Anterior cingulate cortex (tissue), 58 donors: ENCODE data around the gene IRF9.
A peak's percentile ranks its signal among the peaks of the same experiment; 100 is the strongest.

Experiments
- DNase-seq, 58 donors: peaks; one replicate each; lab custom pipeline; 2025; lab: John Stamatoyannopoulos, UW

The IRF9 gene

DNA sequence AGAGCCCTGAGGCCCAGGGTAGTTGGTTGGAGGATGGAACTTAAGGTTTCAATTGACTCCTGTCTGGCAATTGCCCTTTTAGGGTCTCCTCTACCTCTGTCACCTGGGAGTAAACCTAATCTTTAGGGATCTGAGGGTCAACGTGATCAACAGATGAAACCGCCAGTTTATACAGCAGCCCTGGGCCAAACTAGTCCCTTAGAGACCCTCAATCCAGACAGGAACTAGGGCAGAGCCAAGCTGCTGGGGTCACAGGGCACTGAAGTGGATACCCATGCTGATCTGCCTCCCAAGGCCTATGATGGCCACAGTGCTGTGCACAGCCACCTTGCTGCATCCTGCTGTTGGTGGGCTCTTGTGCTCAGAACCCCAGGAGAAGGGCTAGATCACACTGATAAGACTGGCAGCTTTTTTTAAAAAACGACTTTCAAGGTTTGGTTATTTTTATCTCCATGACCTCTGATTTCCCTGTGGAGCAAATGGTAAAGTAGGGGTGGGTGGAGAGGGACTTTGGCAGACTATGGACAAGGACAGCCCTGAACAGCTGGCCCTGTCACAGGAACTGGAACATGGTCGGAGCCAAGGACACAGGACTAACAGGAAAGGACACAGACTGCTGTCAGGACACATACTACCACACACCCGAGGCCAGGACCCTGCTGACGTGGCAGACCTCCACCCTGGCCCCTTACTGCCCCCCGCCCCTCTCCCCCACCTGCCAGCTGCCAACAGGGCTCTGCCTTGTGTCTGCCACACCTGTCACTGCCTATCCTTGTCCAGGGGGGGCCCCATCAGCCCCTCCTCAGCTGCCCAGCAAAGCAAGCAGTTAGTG, 30.1 kb upstream of the IRF9 start:
- no peak for DNase-seq

DNA sequence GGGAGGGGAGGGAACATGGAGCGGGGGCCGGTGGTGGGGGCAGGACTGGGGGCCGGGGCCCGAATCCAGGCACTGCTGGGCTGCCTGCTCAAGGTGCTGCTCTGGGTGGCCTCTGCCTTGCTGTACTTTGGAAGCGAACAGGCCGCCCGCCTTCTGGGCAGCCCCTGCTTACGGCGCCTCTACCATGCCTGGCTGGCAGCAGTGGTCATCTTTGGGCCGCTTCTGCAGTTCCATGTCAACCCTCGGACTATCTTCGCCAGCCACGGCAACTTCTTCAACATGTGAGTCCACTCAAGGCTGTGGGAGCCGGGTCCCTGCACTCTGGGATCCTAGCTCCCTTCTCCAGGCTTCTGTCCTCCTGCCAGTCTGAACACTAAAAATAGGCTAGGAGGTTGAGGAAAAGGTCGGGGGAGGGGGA, 29.5 kb upstream of the IRF9 start:
- no peak for DNase-seq

DNA sequence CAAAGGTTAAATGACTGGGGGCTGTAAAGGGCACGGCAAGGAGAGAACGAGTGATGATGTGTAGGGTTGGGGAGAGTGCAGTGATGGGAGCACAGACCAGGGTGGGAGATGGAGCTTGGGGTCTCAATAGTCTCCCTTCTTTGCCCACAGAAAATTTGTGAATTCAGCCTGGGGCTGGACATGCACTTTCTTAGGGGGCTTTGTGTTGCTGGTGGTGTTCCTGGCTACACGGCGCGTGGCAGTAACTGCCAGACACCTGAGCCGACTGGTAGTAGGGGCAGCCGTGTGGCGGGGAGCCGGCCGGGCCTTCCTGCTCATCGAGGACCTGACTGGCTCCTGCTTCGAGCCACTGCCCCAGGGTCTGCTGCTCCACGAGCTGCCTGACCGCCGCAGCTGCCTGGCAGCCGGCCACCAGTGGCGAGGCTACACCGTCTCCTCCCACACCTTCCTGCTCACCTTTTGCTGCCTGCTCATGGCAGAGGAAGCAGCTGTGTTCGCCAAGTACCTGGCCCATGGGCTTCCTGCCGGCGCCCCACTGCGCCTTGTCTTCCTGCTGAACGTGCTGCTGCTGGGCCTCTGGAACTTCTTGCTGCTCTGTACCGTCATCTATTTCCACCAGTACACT, 28.9 kb upstream of the IRF9 start:
- DNase-seq, result no peak

DNA sequence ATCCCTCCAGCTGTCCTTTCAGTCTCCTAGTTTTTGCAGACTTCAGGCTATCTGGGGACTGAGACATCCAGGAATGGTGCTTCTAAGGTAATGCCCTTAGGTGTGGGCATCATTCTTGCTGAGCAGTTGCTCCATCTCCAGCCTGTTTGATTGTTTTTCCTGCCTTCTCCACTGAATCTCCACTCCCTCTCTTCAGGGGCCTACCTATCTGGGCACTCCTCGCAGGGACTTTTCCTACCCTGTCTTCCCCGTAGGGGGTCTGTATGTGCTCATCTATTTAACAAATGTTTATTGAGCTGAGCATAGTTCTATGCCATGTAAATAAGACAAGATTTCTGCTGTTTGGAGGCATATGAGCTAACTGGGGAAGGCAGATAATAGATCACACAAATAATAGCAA, 28.1 kb upstream of the IRF9 start:
- DNase-seq, result no peak

DNA sequence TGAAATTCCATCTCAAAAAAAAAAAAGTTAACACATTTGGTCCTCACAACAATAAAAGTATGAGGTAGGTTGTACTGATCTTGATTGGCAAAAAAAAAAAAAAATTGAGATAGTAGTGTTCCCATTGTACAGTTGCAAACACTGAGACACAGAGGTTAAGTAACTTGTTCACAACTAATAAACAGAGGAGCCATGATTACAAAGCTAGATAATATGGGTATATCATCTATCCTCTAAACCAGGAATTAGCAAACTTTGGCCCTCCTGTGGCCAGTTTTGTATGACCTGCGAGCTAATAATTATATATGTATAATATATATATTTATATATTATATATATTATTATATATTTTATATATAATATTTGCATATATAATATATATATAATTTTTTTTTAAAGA, 27.3 kb upstream of the IRF9 start:
- no peak for DNase-seq

DNA sequence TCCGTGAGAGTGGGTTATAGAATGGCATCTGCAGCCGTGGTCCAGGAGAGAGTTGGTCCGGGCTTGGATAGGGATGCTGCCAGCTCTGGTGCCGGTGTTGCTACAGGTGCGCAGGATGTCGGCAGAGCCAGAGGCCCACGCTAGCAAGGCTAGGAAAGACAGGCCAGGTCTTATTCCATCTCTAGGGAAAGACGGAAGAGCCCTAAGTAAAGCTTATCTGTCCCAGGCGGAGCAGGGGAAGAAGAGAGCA, 25.6 kb upstream of the IRF9 start:
- no peak for DNase-seq

DNA sequence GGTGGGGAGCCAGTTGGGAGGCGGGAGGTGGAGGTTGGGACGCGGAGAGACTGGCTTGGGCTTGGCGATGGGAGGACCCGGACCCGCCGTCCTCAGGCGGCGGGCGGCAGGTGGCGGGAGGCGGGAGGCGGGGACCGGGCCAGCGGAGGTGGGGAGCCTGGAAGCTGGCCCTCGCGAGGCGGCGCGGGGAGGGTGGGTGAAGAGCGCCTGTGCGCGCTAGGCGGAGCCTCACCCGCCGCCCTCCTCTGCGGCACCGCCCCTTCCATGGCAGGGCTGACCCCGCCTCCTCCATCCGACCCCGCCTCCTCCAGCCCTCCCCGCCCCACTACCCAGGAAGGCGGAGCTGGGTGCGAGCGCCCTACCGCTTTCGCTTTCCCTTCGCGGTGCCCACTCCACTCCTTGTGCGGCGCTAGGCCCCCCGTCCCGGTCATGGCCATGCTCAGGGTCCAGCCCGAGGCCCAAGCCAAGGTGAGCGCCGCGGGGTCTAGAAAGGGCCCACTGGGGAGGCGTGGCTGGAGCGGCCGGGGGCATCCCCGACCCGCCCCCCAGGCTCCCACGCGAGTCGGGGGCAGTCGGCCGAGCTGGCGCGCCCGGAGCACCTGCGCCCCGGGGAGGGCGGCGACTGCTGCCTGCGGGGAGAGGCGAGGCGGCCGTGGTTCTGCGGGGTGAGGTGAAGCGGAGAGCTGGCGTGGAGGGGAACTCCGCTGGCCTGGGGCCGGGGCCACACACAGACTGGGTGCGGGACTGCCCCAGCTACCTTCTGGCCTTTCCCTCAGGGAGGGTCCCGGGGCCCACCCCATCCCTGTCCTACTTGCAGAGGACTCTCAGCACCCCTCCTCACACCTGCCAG, 25.0 kb upstream of the IRF9 start, which contains the start of gene PSME1:
Gene PSME1 (plus strand): TSS at position 361 of the 850 bp plus-strand sequence. CDS start 69 bp downstream, at position 430.
- DNase-seq, result peak; percentile 32 to 96 (median 88)

DNA sequence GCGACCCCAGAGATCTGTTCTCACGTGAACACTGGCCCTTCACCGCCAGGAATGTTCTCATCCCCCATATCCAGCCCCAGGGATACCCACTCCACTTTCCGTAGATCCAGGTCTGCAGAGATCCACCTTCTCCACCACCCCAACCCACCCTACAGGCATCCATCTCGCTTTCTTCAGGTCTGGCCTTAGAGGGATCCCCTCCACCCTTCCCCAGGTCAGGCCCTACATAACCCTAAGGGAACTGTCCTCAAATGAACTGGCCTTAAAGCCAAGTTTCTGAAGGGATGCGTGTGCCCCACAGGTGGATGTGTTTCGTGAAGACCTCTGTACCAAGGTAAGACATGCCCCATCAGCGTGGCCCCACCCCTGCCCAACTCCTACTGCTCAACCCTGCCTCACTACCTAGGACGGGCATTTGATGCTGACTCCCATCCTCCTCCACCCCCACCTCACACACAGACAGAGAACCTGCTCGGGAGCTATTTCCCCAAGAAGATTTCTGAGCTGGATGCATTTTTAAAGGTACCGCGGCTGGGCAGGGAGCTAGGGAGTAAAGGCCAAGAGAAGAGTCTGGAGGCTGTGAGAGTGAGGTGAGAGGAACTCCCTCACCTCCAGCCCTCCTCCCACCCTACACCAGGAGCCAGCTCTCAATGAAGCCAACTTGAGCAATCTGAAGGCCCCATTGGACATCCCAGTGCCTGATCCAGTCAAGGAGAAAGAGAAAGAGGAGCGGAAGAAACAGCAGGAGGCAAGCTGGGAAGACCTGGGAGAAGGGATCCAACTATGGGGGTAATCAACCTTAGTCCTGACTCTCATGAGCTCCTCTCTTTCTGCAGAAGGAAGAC, 24.2 kb upstream of the IRF9 start:
- DNase-seq, result no peak

DNA sequence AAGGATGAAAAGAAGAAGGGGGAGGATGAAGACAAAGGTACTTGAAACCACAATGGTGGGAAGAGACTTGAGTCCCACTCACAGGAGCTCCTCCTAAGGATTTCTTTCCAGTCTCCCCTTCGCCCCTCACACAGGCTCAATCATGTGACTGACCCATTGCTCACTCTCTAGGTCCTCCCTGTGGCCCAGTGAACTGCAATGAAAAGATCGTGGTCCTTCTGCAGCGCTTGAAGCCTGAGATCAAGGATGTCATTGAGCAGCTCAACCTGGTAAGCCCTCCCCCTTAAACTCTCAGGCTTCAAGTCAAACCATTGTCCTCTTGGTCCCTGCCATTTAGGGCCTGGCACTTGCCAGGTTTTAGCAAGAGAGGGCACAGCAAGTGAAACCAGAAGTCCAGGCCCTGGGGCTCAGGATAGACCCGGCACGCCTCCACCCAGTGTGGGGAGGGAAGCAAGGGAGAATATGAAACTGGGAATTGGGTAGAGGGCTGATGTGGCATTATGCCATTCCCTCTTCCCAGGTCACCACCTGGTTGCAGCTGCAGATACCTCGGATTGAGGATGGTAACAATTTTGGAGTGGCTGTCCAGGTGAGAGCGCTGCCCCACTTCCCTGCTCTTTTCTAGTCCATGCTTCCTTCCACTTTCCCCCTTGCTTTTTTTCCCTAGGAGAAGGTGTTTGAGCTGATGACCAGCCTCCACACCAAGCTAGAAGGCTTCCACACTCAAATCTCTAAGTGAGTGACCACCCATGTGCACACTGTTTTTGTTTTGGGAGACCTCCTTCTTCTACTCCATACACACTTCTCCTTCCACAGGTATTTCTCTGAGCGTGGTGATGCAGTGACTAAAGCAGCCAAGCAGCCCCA, 23.3 kb upstream of the IRF9 start:
- no peak for DNase-seq

DNA sequence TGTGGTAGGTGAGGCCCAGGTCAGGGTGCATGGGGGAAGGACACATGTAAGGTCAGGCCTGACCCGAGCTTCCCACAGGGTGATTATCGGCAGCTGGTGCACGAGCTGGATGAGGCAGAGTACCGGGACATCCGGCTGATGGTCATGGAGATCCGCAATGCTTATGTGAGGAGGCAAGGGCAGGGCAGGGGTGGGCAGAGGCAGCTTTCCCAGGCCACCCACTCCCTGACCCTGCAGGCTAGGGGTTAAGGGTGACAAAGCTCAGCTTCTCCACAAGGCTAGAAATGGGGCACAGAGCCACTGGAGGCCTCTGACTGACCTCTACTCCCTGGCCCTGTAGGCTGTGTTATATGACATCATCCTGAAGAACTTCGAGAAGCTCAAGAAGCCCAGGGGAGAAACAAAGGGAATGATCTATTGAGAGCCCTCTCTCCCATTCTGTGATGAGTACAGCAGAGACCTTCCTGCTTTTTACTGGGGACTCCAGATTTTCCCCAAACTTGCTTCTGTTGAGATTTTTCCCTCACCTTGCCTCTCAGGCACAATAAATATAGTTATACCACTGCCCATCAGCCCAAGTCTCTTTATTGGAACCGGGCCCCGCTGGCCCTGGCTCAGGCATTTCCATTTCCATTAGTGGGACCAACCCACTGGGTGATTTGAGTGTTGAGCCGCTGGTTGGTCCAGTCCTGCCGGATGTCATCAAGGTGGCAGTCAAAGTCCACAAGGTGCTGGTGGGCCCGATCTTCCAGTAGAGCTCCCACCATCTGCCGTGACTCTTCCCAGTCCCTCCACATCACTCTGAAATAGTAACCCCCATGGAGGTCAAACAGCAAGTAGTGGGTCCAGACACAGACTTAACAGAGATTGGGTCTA, 22.4 kb upstream of the IRF9 start:
- DNase-seq, result no peak

DNA sequence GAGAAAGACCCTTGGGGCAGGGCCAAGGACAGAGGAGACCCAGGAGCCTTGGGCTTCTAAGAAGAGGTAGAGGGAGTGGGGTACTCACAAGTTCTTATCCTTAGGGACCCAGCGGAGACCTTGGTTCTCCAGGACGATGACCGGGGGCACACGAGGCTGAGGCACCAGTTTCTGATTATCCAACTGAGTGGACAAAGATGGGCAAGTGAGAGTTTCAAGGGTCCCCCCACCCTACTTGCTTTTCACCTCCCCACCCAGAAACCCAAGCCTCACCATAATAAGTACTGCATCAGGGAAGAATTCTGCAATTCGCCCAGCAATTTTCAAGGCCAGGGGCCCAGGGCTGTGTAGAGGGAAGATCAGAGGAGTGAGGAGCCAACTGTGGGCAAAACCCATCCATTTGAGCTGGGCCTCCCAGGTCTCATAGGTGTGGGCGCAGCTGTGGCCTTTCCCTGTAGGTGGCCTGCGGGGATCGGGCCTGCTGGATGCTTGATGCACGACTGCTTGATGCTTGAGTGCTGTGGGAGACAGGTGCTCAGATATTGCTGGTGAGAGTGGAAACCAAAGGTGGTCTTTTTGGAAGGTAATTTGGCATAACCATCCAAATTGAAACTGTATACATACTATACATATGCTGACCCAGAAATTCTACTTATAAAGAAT, 21.7 kb upstream of the IRF9 start:
- DNase-seq, result no peak

DNA sequence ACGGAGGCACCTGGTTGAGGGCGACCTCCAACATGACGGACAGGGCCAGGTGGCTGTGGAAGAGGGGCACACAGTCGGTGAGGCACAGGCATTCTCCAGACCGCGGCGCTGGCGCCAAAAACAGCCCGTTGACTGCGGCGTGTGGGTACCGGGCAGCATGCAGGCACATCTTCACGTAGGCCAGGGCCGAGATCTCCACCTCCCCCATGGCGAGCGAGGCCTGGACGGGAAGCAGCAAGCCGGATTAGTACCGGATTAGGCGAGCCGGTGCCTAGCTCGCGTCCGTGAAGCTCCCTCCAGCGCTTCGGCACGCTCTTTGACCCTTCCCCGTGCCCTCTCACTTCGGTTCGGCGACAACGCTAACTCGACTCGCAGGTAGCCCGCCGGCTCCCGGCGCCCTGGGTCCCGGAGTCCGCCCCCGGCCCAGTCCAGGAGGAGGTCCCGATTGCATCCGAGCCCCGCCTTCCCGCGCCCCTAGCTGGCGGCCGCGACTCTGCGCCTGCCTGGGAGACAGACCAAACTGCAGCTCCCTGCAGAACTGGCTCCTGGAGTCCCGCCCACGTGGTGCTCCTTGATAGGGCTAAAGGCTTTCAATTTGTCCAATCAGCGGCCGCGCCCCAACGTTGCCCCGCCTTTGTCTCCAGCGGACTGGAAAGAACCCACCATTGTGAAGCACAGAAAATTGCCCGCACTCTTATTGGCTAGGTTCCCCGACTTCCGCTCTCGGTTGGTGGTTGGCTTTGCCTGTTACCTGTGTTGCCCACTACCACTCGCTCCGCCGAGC, 19.8 kb upstream of the IRF9 start, which contains the start of gene EMC9:
Gene EMC9 (minus strand): TSS at position 495 of the 784 bp plus-strand sequence. CDS start 287 bp downstream, at position 208.
- peak; percentile 85 to 100 (median 99) for DNase-seq

DNA sequence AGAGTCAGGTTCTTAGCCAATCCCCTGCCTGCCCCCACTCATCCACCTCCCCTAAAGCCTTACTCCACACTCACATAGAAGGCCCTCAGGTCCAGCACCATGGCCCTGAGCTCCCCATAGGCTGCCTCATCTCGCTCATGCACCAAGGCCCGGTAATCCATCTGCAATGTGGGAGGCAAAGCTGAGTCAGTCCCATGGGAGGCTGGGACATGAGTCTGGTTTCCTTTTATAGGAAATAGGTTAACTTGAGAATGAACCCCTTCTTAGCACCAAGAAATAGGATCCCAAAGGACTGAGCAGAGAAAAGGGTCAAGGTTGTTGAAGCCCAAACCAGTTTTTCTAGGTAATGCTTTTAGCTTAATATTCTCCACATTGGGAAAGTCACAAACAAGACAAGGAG, 17.6 kb upstream of the IRF9 start:
- DNase-seq, result no peak

DNA sequence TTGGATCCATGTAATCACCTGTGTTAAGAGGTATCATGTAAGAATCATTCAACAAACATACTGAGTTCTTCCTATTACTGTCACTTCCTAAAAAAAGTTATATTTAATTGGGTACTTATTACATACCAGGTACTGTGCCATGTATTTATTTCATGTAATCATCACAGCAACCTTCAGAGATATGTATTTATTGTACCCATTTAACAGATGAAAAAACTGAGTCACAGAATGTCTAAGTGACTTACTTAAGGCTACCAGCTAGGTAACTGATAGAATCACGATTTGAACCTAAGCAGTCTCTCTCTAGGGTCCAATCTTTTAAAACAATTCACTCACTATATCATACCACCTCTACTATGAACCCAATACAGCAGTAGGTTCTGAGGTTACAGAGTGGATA, 16.6 kb upstream of the IRF9 start:
- no peak for DNase-seq

DNA sequence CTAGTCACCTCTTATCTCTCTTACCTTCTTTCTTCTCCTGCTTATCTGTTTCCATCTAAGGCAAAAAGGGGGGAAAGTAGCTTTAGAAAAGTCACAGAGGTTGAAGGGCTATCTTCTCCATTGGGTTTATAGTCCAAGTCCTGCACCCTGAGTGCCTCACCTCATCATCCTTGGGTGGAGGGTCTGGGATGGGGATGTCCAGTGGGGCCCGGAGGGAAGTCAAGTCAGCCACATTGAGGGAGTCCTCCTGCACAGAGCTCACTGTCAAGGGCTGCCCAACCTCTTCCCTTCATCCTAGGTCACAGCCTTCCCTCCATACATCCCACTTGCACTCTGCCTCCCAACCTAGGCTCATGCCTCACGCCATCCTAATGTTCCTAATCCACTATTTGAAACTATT, 15.8 kb upstream of the IRF9 start:
- no peak for DNase-seq

DNA sequence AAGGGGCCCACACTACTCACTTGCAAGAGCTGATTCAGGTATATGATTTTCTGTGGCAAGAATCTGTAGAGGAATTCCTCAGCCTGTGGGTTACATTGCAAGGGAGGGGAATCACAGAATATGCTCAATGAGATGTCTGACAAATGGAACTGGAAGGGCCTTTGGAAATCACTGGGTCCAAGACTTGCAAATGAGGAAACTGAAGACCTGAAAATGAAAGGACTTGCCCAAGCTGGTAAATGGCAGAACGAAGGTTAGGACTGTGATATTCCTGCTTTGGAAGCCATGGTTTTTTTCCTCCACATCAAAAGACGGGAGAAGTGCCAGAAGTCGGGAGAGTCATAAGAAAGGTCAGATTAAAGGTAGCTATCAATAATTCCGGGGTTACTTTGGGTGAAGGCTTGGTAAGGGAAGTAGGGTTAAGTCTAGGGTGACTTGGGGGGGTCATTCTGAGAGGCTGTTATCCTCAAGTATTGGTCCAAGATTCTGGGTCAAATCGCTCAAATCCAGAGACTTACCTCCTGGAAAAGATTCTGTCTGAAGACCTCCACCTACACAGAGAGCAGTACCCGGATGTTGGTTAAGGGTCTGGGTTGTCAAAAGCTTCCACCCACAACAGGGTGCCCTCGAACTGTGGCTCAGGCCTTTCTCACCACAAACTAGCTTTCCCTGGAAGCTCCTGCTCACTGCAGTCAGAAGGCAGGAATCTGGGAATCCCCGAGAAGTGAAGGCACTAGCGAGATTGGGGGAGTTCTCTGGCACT, 15.2 kb upstream of the IRF9 start:
- no peak for DNase-seq
